SK-N-SH treated with all-trans-retinoic acid at 6 μM for 48 hours (cell line): ENCODE measurements around the gene ANKS1A.

Experiments
- ATAC-seq: fragments of 200-7000 bp; cut with Tn5 transposase; 3 replicates; pipeline ENCODE4 v1.9.1; 2020; ENCODE audit warnings: mild to moderate bottlenecking, moderate library complexity
- ARNTL ChIP-seq: fragments of 450-650 bp; formaldehyde crosslinking; IDR thresholded peaks from 2 replicates; pipeline ENCODE4 v1.5.0; 2020; ENCODE audit warnings: low read depth, mild to moderate bottlenecking, moderate library complexity, borderline replicate concordance
- CSDC2 ChIP-seq: fragments of 250-450 bp; sonication (Bioruptor Pico); IDR thresholded peaks from 2 replicates; pipeline ENCODE4 v1.5.0; 2020; ENCODE audit warnings: mild to moderate bottlenecking, moderate library complexity
- CSRNP3 ChIP-seq: fragments of 250-450 bp; sonication (Bioruptor Pico); IDR thresholded peaks from 2 replicates; pipeline ENCODE4 v1.5.1; 2021; ENCODE audit warnings: mild to moderate bottlenecking, moderate library complexity
- ESRRG ChIP-seq: fragments of 250-450 bp; sonication (Bioruptor Pico); IDR thresholded peaks from 2 replicates; pipeline ENCODE4 v1.6.1; 2021; ENCODE audit warnings: mild to moderate bottlenecking
- ISL1 ChIP-seq: fragments of 250-450 bp; sonication (Bioruptor Pico); IDR thresholded peaks from 2 replicates; pipeline ENCODE4 v2.1.2; 2022; ENCODE audit warnings: mild to moderate bottlenecking, moderate library complexity
- OSR1 ChIP-seq: fragments of 250-450 bp; sonication (Bioruptor Pico); IDR thresholded peaks from 2 replicates; pipeline ENCODE4 v1.8.0; 2022; ENCODE audit warnings: moderate library complexity, mild to moderate bottlenecking, inconsistent platforms
- POU6F1 ChIP-seq: fragments of 250-450 bp; sonication (Bioruptor Pico); IDR thresholded peaks from 2 replicates; pipeline ENCODE4 v1.8.0; 2021; ENCODE audit warnings: low read depth, mild to moderate bottlenecking, moderate library complexity, borderline replicate concordance
- PPARA ChIP-seq: fragments of 250-450 bp; sonication (Bioruptor Pico); IDR thresholded peaks from 2 replicates; pipeline ENCODE4 v1.5.0; 2020; ENCODE audit warnings: mild to moderate bottlenecking, borderline replicate concordance
- RARB ChIP-seq: fragments of 250-450 bp; sonication (Bioruptor Pico); IDR thresholded peaks from 2 replicates; pipeline ENCODE4 v1.8.0; 2021; ENCODE audit warnings: mild to moderate bottlenecking, moderate library complexity
- SNAI2 ChIP-seq: fragments of 250-450 bp; sonication (Bioruptor Pico); IDR thresholded peaks from 2 replicates; pipeline ENCODE4 v1.5.0; 2020; ENCODE audit warnings: mild to moderate bottlenecking, moderate library complexity
- TCF4 ChIP-seq: fragments of 250-450 bp; sonication (Bioruptor Pico); IDR thresholded peaks from 2 replicates; pipeline ENCODE4 v1.8.0; 2021; ENCODE audit warnings: mild to moderate bottlenecking, moderate library complexity, borderline replicate concordance
- TOX ChIP-seq: fragments of 250-450 bp; sonication (Bioruptor Pico); IDR thresholded peaks from 2 replicates; pipeline ENCODE4 v1.8.0; 2021; ENCODE audit warnings: mild to moderate bottlenecking, moderate library complexity, borderline replicate concordance
- ZC3H10 ChIP-seq: fragments of 250-450 bp; sonication (Bioruptor Pico); IDR thresholded peaks from 2 replicates; pipeline ENCODE4 v1.5.1; 2021; ENCODE audit warnings: mild to moderate bottlenecking, moderate library complexity
- ZFP3 ChIP-seq: fragments of 250-450 bp; sonication (Bioruptor Pico); IDR thresholded peaks from 2 replicates; pipeline ENCODE4 v1.5.0; 2020; ENCODE audit warnings: mild to moderate bottlenecking, moderate library complexity
- ZFP30 ChIP-seq: fragments of 450-650 bp; formaldehyde crosslinking; IDR thresholded peaks from 2 replicates; pipeline ENCODE4 v1.5.0; 2022; ENCODE audit warnings: mild to moderate bottlenecking, moderate library complexity
- ZNF70 ChIP-seq: fragments of 450-650 bp; formaldehyde crosslinking; IDR thresholded peaks from 2 replicates; pipeline ENCODE4 v1.5.0; 2020; ENCODE audit warnings: mild to moderate bottlenecking, moderate library complexity
- ZNF8 ChIP-seq: fragments of 450-650 bp; formaldehyde crosslinking; IDR thresholded peaks from 2 replicates; pipeline ENCODE4 v1.5.0; 2020; ENCODE audit warnings: mild to moderate bottlenecking, moderate library complexity
- TF ChIP-seq, protein P1 (sequence below): fragments of 250-450 bp; sonication (Bioruptor Pico); IDR thresholded peaks from 2 replicates; pipeline ENCODE4 v1.5.0; 2020; ENCODE audit warnings: mild to moderate bottlenecking, moderate library complexity
- TF ChIP-seq, protein P2 (sequence below): fragments of 250-450 bp; sonication (Bioruptor Pico); IDR thresholded peaks from 2 replicates; pipeline ENCODE4 v1.8.0; 2020; ENCODE audit warnings: mild to moderate bottlenecking, moderate library complexity, borderline replicate concordance
- TF ChIP-seq, protein P3 (sequence below): fragments of 250-450 bp; sonication (Bioruptor Pico); IDR thresholded peaks from 2 replicates; pipeline ENCODE4 v1.5.1; 2020; ENCODE audit warnings: low read depth, mild to moderate bottlenecking, moderate library complexity

The ANKS1A gene

DNA sequence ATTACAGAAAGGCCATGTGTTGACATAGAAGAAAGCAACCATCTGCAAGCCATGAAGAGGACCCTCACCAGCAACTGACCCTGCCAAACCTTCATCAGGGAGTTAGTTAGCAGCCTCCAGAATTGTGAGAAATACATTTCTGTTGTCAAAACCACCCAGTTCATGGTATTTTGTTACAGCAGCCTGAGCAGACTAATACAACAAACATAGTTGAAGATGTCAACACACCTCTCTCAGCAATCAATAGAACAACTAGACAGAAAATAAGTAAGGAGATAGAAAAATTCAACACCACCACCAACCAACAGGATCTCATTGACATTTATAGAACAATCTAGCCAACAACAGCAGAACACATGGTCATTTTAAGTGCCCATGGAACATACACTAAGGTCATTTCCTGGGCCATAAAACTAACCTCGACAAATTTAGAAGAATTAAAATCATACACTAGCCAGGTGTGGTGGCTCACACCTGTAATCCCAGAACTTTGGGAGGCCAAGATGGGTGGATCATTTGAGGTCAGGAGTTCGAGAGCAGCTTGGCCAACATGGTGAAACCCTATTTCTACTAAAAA lies 219.3 kb downstream of the ANKS1A start:
- no peak for ATAC-seq
- TF ChIP-seq ESRRG (no peak), OSR1 (no peak), ARNTL (no peak), ZFP30 (CRISPR knock-in tag) (no peak), TOX (no peak), SNAI2 (CRISPR knock-in tag) (no peak), CSRNP3 (CRISPR knock-in tag) (no peak), POU6F1 (CRISPR knock-in tag) (no peak), CSDC2 (CRISPR knock-in tag) (no peak)
- TF ChIP-seq, protein P1, sequence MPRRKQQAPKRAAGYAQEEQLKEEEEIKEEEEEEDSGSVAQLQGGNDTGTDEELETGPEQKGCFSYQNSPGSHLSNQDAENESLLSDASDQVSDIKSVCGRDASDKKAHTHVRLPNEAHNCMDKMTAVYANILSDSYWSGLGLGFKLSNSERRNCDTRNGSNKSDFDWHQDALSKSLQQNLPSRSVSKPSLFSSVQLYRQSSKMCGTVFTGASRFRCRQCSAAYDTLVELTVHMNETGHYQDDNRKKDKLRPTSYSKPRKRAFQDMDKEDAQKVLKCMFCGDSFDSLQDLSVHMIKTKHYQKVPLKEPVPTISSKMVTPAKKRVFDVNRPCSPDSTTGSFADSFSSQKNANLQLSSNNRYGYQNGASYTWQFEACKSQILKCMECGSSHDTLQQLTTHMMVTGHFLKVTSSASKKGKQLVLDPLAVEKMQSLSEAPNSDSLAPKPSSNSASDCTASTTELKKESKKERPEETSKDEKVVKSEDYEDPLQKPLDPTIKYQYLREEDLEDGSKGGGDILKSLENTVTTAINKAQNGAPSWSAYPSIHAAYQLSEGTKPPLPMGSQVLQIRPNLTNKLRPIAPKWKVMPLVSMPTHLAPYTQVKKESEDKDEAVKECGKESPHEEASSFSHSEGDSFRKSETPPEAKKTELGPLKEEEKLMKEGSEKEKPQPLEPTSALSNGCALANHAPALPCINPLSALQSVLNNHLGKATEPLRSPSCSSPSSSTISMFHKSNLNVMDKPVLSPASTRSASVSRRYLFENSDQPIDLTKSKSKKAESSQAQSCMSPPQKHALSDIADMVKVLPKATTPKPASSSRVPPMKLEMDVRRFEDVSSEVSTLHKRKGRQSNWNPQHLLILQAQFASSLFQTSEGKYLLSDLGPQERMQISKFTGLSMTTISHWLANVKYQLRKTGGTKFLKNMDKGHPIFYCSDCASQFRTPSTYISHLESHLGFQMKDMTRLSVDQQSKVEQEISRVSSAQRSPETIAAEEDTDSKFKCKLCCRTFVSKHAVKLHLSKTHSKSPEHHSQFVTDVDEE = no peak
- TF ChIP-seq, protein P2, sequence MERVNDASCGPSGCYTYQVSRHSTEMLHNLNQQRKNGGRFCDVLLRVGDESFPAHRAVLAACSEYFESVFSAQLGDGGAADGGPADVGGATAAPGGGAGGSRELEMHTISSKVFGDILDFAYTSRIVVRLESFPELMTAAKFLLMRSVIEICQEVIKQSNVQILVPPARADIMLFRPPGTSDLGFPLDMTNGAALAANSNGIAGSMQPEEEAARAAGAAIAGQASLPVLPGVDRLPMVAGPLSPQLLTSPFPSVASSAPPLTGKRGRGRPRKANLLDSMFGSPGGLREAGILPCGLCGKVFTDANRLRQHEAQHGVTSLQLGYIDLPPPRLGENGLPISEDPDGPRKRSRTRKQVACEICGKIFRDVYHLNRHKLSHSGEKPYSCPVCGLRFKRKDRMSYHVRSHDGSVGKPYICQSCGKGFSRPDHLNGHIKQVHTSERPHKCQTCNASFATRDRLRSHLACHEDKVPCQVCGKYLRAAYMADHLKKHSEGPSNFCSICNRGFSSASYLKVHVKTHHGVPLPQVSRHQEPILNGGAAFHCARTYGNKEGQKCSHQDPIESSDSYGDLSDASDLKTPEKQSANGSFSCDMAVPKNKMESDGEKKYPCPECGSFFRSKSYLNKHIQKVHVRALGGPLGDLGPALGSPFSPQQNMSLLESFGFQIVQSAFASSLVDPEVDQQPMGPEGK (CRISPR knock-in tag) = no peak

GRCh38 chr6:35120746-35121145 lies 231.7 kb downstream of the ANKS1A start:
- TF ChIP-seq TCF4 (CRISPR knock-in tag) = no peak
- no peak for TF ChIP-seq PPARA (CRISPR knock-in tag)
- TF ChIP-seq, protein P1 = no peak
- TF ChIP-seq ZNF70 (CRISPR knock-in tag) = no peak
- TF ChIP-seq, protein P2 (CRISPR knock-in tag) = no peak
- no peak for TF ChIP-seq SNAI2 (CRISPR knock-in tag)
- no peak for TF ChIP-seq CSDC2 (CRISPR knock-in tag)
- no peak for TF ChIP-seq ZC3H10 (CRISPR knock-in tag)
- no peak for TF ChIP-seq ZFP3 (CRISPR knock-in tag)
- no peak for TF ChIP-seq ESRRG
- no peak for TF ChIP-seq ISL1 (CRISPR knock-in tag)
- no peak for TF ChIP-seq RARB (CRISPR knock-in tag)
- TF ChIP-seq POU6F1 (CRISPR knock-in tag) = no peak
- TF ChIP-seq TOX = no peak
- TF ChIP-seq, protein P3, sequence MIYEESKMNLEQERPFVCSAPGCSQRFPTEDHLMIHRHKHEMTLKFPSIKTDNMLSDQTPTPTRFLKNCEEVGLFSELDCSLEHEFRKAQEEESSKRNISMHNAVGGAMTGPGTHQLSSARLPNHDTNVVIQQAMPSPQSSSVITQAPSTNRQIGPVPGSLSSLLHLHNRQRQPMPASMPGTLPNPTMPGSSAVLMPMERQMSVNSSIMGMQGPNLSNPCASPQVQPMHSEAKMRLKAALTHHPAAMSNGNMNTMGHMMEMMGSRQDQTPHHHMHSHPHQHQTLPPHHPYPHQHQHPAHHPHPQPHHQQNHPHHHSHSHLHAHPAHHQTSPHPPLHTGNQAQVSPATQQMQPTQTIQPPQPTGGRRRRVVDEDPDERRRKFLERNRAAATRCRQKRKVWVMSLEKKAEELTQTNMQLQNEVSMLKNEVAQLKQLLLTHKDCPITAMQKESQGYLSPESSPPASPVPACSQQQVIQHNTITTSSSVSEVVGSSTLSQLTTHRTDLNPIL (CRISPR knock-in tag) = no peak
- no peak for TF ChIP-seq ZNF8
- TF ChIP-seq ZFP30 (CRISPR knock-in tag) = no peak
- ATAC-seq = no peak
